HG02623 (cell line): Measurements from ENCODE around the gene POM121L2.
A peak's percentile ranks its signal among the peaks of the same experiment; 100 is the strongest.

Experiments used
- ATAC-seq: cut with Tn5 transposase; IDR thresholded peaks from one replicate; pipeline ENCODE4 v1.9.1; 2021; ENCODE audit warnings: moderate library complexity; ENCODE audit not compliant: unreplicated experiment

POM121L2 gene

DNA sequence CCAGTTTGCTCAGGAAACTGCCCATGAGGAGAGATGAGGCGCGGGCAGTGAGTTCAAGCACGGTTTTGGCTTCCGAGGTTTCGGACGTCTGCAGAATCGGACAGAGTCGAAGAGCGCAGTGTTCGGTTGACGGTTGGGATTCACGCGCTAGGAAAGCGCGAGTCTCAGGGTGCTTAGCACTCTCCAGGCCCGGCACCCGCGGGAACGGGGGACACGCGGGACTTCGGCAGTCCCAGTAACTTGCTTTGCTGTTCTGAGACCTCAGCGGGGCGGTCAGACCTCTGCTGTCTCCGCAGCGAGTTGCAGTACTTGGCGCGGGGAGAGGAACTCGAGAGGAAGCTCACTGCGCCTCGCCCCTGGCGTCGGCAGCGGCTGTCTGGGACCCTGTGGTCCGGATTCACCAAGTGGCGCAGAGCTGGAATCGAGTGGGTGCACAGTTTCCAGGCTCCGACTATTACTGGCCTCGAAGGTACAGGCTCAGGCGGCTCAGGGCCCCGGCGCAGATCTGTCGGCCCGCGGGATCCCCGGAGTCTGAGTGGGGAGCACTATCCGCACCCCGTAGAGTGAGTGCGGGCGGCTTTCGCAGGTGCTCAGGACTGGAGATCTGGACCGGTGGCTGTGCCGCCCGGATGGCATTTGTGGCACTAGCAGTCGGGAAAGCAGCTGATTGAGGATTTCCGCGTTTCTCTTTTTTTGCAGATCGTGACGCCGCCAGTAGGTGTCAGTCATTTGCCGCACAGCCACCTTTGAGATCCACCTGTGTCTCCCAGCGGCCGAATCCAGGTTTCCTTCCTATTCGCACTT lies at the start of gene POM121L2:
TSS of gene POM121L2 (minus strand) at position 128 of the 804 bp plus-strand sequence. CDS start at position 25, 103 bp downstream.
- ATAC-seq = peak; percentile 60

DNA sequence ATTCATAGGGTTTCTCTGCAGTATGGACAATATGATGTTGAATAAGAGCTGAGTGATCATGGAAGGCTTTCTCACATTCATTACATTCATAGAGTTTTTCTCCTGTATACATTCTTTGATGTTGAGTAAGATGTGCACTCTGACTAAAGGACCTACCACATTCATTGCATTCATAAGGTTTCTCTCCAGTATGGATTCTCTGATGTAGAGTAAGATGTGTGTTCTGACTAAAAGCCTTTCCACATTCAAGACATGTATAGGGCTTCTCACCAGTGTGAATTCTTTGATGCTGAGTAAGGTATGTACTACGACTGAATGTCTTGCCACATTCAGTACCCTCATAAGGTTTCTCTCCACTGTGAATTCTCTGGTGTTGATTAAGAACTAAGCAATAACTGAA lies 47.2 kb upstream of the POM121L2 start:
- ATAC-seq = no peak

DNA sequence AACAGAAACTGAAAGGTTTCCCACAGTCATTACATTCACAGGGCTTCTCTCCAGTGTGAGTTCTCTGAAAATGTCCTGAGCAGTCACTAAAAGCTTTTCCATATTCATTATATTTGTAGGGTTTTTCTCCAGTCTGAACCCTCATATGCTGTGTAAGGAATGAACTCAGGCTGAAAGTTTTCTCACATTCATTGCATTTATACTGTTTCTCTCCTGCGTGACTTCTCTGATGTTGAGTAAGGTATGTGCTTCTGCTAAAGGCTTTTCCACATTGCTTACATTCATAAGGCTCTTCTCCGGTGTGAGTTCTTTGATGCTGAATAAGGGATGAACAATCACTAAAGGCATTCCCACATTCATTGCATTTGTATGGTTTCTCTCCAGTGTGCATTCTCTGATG lies 46.7 kb upstream of the POM121L2 start:
- ATAC-seq = no peak

DNA sequence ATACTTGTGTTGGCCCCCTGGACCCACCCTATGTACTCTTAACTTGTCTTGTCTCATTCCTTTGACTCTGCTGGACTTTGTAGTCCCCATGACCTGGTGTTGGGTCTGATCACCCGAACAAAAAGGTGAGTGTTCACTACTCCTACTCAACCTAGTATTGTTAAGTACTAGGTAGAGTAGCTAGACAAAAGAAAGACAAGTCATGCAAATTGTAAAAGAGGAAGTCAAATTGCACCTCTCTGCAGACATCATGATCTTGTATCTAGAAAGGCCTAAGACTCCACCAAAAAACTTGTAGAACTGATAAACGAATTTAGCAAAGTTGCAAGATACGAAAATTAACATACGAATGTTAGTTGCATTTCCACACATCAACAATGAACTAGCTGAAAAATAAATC lies 40.8 kb upstream of the POM121L2 start:
- no peak for ATAC-seq

DNA sequence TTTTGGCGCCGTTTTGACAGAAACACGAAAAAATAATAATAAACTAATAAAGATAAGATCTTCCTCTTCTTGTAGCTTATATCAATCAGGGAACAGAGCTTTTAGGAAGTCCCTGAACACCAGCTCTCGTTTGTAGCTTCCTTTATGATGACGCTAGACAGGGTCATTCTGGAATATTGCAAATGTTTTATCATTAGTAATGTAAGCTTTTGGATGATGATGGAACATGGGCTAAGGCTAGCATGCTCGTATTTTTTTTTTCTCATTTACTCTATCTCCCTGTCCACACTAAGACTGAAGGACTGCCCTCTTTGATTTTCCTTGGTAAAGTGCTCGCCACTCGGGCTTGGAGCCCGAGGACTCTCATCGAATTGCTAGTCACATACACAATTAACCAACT lies 22.1 kb upstream of the POM121L2 start:
- no peak for ATAC-seq

DNA sequence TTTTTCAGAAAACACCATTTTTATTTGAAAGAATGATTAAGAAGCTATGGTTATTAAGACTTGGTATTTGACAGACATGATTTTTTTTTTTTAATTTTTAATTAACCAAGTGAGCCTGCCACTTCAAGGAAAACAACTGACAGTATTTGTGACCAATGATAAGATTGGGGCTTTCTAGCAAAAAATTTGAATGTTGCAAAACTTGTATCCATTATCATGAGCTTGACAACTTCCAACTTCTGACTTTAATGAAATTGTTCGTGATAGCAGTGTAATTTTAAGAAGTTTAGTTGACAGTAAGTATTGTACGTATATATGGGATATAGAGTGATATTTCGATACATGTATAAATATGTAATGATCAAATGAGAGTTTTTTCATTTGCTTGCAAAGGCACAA lies 21.6 kb upstream of the POM121L2 start:
- no peak for ATAC-seq

DNA sequence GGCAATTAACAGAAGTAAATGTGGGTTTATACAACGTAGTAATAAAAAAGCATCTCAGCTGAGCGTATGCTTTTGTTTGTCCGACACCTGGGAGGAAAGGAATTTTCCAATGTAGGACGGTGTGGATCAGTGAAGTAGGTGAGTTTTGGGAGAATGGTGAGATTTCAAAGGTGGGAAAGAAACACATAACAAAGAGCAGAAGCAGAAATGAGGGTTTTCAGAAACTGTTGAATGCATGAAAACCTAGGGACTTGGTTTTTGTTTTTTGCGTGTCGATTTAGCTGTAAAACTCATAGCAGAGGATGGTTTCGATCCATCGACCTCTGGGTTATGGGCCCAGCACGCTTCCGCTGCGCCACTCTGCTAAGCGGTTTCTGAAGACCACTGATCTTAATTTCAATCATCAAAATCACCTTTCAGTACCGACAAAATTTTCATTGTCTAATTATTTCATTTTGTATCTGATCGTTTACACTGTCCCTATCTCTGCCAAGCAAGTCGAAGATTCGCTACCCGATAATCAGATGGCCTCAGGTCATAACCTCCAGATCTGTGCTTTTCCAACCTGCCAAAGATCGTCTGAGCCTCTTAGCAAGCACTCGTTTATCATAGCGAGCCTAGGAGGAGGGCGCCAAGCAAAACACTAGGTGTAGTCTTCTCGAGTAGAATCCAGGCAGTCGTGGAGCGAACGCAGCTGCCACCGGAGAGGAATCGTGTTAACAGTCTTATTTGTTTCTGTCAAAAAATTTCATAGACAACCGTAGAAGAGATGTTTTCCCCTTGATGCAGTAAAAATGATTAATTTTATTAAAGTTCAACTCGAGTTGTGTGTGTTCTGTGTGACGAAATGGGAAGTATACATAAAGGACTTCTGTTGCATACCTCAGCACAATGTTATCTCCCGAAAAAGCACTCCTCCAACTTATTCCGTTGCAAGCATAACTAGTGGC lies 20.9 kb upstream of the POM121L2 start:
- ATAC-seq = no peak

DNA sequence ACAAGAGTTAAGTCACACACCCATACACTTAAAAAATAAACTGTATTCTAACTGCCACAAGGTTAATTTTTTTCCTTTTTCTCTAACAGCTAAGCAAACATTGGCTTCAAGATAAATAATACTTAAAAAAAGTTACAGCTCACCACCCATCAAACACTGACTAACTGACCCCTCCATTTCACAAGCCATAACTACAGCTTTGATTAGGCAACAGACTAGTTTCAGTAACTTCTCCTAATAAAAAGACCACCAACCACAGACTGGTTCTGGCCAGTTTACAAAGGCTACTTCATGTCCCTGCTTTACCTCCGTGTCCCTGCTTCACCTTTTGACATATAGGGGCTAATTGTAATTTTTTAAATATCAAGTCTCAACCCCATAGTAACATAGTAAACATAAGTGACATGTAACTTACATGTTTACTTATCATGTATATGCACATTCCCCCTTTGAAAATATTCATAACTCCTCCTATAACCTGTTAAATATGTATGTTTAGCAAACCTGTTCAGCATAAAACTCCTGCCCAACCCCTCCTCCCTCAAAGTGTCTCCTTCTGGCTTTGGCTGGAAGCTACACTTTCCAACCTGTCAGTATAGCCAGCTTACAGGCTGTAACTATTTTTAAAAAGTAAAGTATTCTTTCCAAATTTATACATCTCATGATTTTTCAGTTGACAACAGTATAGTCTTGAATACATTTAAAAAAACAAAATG lies 15.1 kb upstream of the POM121L2 start:
- ATAC-seq = no peak

DNA sequence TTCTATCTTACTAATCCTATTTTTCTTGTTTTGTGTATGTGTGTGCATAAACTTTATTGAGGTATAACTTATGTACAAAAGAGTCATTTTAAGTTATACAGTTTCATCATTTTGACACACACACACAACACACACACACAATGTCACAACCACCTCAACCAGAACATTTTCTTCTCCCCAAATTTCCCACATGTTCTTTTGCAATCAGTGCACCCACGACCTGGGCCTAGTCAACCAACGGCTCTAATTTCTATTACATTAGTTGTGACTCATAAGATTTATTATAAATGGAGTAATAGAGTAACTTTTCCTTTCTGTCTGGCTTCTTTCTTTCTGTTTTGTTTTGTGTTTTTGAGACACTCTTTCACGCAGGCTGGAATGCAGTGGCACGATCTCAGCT lies 9.8 kb upstream of the POM121L2 start:
- ATAC-seq = no peak

DNA sequence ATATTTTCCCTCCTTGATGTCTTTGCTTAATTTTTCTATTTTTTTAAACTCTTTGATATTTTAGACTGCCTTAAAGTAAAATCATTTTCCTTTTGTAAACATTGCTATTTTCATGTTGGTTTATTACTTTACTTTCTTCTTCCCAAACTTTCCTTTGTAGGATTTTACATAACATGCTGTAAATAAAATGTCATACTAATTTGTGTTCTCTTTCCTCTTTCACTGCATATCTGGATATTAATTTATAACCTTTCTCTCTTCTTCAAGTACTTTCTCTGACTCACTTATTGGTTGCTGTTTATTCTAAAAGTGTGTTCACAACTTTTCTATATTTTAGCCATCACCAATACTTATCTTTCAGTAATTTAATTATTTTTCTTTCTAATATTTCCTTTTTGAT lies 9.3 kb upstream of the POM121L2 start:
- no peak for ATAC-seq

DNA sequence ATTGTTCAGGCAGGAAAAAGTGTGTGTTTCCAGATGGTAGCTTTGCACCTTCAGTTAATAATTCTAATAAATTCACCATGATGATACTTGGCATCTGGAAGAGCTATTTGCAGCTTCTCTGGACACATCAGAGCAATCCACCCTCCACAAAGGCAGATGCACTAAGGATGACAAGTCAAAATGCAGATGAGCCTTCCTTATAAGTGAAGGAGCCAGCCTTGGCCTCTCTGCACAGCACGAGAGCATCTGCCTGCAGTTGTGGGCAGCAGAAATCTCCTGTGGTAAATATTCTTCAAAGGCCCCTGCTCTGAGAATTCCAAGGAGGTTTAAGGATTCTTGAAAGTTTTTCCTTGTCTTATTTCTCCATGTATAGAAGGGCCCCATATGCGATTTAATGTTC lies 6.9 kb upstream of the POM121L2 start:
- ATAC-seq = no peak

DNA sequence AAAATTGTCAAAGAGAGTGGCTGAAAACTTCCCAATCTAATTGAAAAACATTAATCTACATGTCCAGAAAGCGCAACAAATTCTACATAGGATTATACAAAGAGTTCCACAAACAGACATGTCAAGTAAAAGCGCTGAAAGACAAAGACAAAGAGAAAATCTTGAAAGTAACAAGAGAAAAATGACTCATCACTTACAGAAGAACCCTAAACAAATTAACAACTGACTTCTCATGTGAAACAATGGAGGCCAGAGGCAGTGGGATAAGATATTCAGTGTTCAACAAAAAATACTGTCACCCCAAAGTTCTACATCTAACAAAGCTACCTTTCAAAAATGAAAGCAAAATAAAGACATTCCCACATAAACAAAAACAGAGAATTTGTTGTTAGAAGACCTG lies 2.0 kb upstream of the POM121L2 start:
- ATAC-seq = no peak

DNA sequence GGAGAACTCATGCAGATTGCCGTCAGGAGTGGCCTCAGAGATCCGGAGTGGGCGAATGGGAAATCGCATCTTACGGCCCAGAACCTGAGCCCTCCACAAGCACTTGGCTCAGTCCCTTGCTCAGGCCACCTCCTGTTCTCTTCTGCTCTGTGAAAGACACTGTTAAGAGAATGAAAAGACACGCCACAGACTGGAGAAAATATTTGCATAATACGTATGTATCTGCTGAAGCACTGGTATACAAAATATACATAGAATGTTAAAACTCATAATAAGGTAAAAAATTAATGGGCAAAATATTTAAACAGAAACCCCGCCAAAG lies 838 bp upstream of the POM121L2 start:
- ATAC-seq = peak; percentile 26

DNA sequence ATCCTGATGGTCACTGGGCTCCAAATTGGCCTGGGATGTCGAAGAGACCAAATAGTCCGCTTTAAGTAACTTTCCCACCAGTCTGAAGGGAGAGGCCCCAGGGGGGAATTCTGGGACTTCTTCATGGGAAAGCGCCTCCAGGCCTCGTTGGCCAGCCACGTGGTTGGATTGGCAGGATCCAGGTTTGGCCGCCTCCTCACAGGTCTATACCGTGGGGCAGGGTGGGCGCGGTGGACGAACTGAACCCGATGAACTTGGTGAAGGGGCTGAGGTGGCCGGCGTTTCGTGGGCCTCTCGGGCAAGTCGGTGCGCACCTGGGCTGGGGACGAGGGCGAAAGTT lies 297 bp downstream of the POM121L2 start:
- ATAC-seq = no peak

DNA sequence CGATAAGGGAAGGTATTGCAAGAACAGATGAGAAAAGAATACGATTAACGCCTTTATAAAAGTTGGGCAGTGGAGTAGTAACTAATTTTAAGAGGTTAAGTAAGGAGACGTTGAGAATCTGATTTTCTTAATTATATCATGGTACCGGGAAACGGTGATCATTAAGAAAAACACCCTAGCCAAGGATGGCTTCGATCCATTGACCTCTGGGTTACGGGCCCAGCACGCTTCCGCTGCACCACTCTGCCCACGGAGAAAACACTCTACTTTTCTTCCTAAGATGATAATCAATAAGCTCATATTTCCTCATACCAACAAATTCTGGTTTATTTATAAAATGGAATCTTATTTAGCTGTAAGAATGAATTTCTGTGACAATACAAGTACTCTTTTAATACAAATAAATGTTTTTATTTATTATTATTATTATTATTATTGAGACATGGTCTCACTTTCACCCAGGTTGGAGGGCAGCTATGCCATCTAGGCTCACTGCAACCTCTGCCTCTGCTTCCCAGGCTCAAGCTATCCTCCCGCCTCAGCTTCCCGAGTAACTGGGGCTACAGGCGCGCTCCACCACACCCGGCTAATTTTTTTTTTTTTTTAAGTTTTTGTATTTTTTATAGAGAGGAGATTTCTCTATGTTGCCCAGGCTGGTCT lies 8.3 kb downstream of the POM121L2 start:
- no peak for ATAC-seq

DNA sequence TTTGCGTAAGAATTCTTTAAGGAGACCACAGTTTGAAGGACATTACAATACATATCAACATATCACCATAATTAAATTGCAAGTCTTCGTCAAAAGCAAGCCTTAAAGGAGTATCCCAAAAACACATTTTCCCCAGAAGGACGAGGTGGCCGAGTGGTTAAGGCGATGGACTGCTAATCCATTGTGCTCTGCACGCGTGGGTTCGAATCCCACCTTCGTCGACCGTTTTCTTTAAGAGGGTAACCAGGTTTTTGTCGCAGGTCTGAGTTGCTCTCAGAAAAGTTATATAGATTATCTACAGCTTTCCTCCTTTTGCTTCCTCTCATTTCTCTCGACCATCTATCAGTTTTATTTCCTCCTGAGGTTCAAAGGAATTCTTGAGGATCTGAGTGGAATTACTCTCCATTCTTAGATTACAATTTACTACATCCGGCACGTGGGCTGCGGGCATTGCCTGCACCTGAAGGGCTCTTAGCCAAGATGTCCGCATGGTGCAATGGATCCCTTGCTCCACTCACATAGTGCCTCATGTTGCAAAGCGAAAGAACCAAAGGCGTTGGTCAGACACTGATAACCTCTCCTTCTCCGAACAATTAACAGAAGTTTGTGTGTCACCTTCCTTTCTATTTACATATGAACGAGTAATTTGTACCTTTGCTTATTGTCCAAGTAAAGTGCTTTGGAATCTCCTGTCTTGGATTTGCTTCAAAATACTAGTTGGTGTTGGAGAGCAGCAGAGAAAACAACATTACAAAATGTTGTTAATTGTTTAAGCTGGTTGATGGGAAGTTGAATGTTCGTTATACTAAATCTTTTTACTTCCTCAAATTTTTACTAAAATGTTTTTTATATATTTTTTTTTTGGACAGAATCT lies 14.0 kb downstream of the POM121L2 start:
- no peak for ATAC-seq

DNA sequence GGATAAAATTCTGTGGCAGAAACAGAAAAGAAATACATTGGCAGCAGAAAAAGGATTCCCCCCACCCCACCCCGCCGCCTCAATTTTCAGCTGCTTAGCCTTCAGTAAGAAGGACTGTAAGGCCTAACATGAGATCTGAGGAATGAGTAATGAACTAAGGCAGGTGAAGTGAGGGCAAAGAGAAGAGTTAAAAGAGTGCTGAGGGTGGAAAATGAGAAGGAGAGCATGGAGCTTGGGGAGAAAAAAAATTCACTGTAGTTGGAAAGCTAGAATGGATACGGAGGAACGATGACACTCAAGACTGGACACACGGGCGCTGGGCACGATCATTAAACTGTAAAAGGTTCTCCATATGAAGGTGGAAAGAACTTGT lies 14.6 kb downstream of the POM121L2 start:
- no peak for ATAC-seq

DNA sequence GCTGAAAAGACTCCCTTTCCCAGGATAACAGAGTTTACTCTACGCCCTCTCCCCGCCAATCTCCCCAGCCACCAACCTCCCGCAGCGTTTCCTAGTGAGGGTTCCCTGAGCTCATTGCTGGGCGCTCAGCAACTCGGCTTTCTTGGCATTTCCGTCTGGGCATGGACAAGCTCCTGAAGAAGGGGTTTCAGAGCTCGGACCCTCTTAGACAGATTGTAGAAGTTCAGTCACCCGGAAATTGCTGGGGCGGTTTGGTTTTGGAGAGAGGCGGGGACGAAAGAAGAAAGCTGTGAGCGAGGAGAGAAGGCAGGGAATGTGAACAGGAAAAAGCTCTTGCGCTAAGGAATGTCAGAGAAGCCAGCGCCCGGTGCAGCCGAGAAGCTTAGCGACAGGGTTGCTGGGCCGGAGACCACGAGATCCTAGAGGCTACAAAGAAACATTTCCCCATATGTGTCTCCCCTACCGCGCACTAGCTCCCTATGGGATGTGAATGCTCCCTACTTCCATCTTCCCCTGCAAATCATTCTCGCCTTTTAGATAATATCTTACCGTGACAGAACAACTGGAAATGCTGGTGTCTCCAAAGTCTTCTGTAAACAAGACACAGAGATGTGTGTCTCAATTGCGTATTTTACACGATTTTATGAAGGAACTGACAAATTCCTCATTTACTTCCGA lies 15.8 kb downstream of the POM121L2 start:
- no peak for ATAC-seq

DNA sequence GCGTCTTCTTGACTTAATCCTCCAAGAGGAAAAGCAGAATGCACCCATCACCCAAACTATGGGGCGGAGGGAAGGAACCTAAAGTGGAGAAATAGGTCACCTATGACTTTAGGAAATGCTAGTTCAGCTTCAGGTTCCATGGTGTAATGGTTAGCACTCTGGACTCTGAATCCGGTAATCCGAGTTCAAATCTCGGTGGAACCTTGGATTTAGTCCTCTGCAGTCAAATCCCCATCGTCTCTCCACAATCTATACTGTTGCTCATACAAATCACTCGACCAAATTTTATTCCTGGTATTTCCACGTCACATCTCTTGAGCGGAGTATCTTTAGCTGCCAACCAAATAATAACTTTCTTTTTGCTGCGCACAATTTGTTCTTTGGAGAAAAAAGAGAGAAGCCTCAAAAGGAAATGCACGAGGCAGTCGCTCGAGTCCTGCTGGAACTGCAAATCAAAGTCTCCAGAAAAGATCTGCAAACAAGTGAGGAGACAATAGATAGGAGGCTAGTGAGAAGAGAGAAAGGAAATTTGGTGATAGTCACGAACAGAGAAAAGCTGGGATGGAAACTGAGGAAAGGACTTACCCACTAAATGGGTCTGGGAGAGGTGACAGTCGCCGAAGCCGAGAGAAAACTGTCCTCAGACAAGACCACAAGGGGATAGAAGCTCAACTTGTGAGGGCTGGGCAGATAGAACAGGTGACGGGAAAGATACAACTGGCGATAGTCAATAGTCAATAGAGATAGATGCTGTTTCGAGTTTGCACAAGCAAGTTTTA lies 16.6 kb downstream of the POM121L2 start:
- ATAC-seq = no peak
